ENCODE measurements around the gene PTGES3. TPM values are rescaled to one million over a fixed set of nuclear protein-coding genes. Genes with fewer than 3 reads are reported as not detected.
A peak's percentile ranks its signal among the peaks of the same experiment; 100 is the strongest.

PTGES3 gene
- total and polyA plus RNA-seq, 10 of the 15 experiments (the other 5 are each of a cell fraction or from before 2014, with no cell fraction given) = 117 to 520 (median 175) TPM

- H3K9ac ChIP-seq (ENCODE audit: control insufficient read depth, insufficient read depth, low read length) = peak overlapping the region; percentile 100
- peak overlapping the region; percentile 99 for H3K27ac ChIP-seq (ENCODE audit: control insufficient read depth, insufficient read depth)
- peak overlapping the region; percentile 37 for H2AFZ ChIP-seq (ENCODE audit: control insufficient read depth, low read depth, low read length)
- 0 out of 2 replicates have a peak, but pooled peaks cover under 1% of the 10 kb centered on the region for H4K20me1 ChIP-seq (ENCODE audit: control insufficient read depth, insufficient read depth)
- H3K27me3 ChIP-seq (replicated peaks in 1 of 2; ENCODE audit: control insufficient read depth in 2 of 2, insufficient read depth in 2 of 2, low read length in 1 of 2) = no peaks in the 10 kb centered on the region
- TSS peak; percentile 71 for BruUV-seq (replicated peaks)
- DNase-seq (ENCODE audit: low read depth, low spot score) (no peak), ATAC-seq (peak; percentile 32), FAIRE-seq (peak; percentile 80)
- ChIA-PET RAD21 (ENCODE audit: unreplicated experiment) (interaction anchor here (0.8 to 9.0 kb wide), 6 partner anchors 29 to 424 kb away, joined by 3 to 176 read pairs (median 7); partner anchors contain the start of genes ATP5F1B, BAZ2A, NACA and STAT6), POLR2A (interaction anchor here (0.7 to 8.8 kb wide), 13 partner anchors 10 to 64 kb away, joined by 3 to 155 read pairs (median 7); partner anchors contain the start of genes ATP5F1B, BAZ2A, NACA and PRIM1), SMC1A (ENCODE audit: uncharacterized antibody, unreplicated experiment) (interaction anchor here (1.0 to 2.9 kb wide), 5 partner anchors 25 to 62 kb away, joined by 3 to 18 read pairs (median 5); partner anchors contain the start of gene NACA), CTCF (interaction anchor here (1.3 to 6.1 kb wide), 3 partner anchors 51 to 424 kb away, joined by 4 to 58 read pairs (median 4); partner anchors contain the start of gene STAT6)
- H3K4me1 ChIP-seq (ENCODE audit: control insufficient read depth, insufficient read depth, low read length) = peaks cover under 1% of the 10 kb centered on the region
- peaks cover 61% of the 10 kb centered on the region for H3K79me2 ChIP-seq (ENCODE audit: control insufficient read depth, insufficient read depth, low read length)
- in situ Hi-C loops (cut with MboI) (no loop called here), intact Hi-C loops (cut with micrococcal nuclease; ENCODE audit: unreplicated experiment) (loop anchor here (1.0 to 5.0 kb wide), 6 partner anchors 38 to 570 kb away; partner anchors contain the start of genes NAB2, NACA, PRIM1 and RPL41)
- WGBS (ENCODE audit: insufficient coverage, insufficient replicate concordance, low lambda C conversion rate, missing lambda C conversion rate) = 1% methylated on average over 62 of the region's 62 CpGs
- peak overlapping the region; percentile 90 for H3K4me3 ChIP-seq
- peak overlapping the region; percentile 69 for H3K4me2 ChIP-seq (ENCODE audit: control insufficient read depth, insufficient read depth)
- no peaks in the 10 kb centered on the region for H3K9me3 ChIP-seq (replicated peaks; ENCODE audit: control insufficient read depth, insufficient read depth, low read length)
- H3K36me3 ChIP-seq (ENCODE audit: control insufficient read depth in 2 of 2, insufficient read depth in 2 of 2, low read length in 1 of 2) = no peaks in the 10 kb centered on the region; a peak in 1 of 4 replicates
- no peak for TF ChIP-seq CEBPZ (IDR thresholded peaks at IDR 0.05; ENCODE audit: low read depth, low read length)
- peak; percentile 57; the same call in 1 of the 2 replicates for TF ChIP-seq DPF2 (IDR thresholded peaks at IDR 0.05)
- 0 out of 2 replicates have a peak, but pooled peaks have one; percentile 72 for TF ChIP-seq MAX (IDR thresholded peaks at IDR 0.05; ENCODE audit: low read depth, low read length)
- peak; percentile 48 for TF ChIP-seq SMAD1 (IDR thresholded peaks at IDR 0.05; ENCODE audit: low read depth, partially characterized antibody)
- peak; percentile 66 for TF ChIP-seq POLR2AphosphoS5 (IDR thresholded peaks at IDR 0.05; ENCODE audit: low read length)
- 0 out of 2 replicates have a peak, but pooled peaks have one; percentile 18 for TF ChIP-seq ZNF217 (IDR thresholded peaks at IDR 0.05)
- peak; percentile 9; the same call in 1 of the 2 replicates for TF ChIP-seq CBX5 (IDR thresholded peaks at IDR 0.05; ENCODE audit: low read depth)
- TF ChIP-seq SMARCA5 (IDR thresholded peaks at IDR 0.05) = peak; percentile 73; the same call in 1 of the 2 replicates
- TF ChIP-seq ZNF622 (IDR thresholded peaks at IDR 0.05) = no peak
- peak; percentile 13; the same call in 1 of the 2 replicates for TF ChIP-seq PML (IDR thresholded peaks at IDR 0.05; ENCODE audit: low read length)
- TF ChIP-seq ZBTB11 (CRISPR knock-in tag; IDR thresholded peaks at IDR 0.05) = no peak
- TF ChIP-seq SMAD5 (IDR thresholded peaks at IDR 0.05; ENCODE audit: low read depth) = peak; percentile 87
- no peak for TF ChIP-seq BMI1 (IDR thresholded peaks at IDR 0.05; ENCODE audit: borderline replicate concordance)
- 0 out of 2 replicates have a peak, but pooled peaks have one; percentile 29 for TF ChIP-seq ZNF207 (IDR thresholded peaks at IDR 0.05; ENCODE audit: borderline replicate concordance)
- TF ChIP-seq YY1 (IDR thresholded peaks at IDR 0.05; ENCODE audit: low read depth, low read length) = peak; percentile 28; the same call in 1 of the 2 replicates
These were observed 608 bp downstream of the PTGES3 start for GRCh38 chr12:56687223-56688128.
